EH (cell line): ENCODE results near the gene AKR1B15.
"Not testable (repeated sequence)": the region's sequence is repeated elsewhere in the genome, so short reads cannot be mapped to it uniquely, and the experiment has no call there.

Experiments used
- DNase-seq: peaks from one replicate; pipeline ENCODE4 v3.0.0-alpha.2; 2015; ENCODE audit warnings: low read depth

Gene AKR1B15

GRCh38 chr7:134548877-134549276 is at the start of gene AKR1B15:
TSS of gene AKR1B15 (plus strand) at chr7:134549110. CDS start at chr7:134564620, 15,510 bp downstream.
- DNase-seq = peak; percentile 67

GRCh38 chr7:134500406-134500805 is 48.5 kb upstream of the AKR1B15 start:
- no peak for DNase-seq

GRCh38 chr7:134500982-134501381 is 47.9 kb upstream of the AKR1B15 start:
- DNase-seq = no peak

- DNase-seq = peak; percentile 67
These were observed 46.2 kb upstream of the AKR1B15 start for GRCh38 chr7:134502463-134503371.

GRCh38 chr7:134504660-134505164 is 44.2 kb upstream of the AKR1B15 start:
- DNase-seq = peak; percentile 49

GRCh38 chr7:134505856-134506255 is 43.1 kb upstream of the AKR1B15 start:
- DNase-seq = no peak

- no peak for DNase-seq
These were observed 39.9 kb upstream of the AKR1B15 start for GRCh38 chr7:134509010-134509409.

- DNase-seq = no peak
These were observed 38.3 kb upstream of the AKR1B15 start for GRCh38 chr7:134510646-134511045.

GRCh38 chr7:134512271-134512670 is 36.6 kb upstream of the AKR1B15 start:
- no peak for DNase-seq

GRCh38 chr7:134513169-134513752 is 35.6 kb upstream of the AKR1B15 start:
- peak; percentile 64 for DNase-seq

- peak; percentile 4 for DNase-seq
These were observed 34.8 kb upstream of the AKR1B15 start for GRCh38 chr7:134514106-134514505.

GRCh38 chr7:134514663-134515062 is 34.2 kb upstream of the AKR1B15 start:
- DNase-seq = peak; percentile 81

- peak; percentile 95 for DNase-seq
These were observed 33.1 kb upstream of the AKR1B15 start for GRCh38 chr7:134515569-134516468.

GRCh38 chr7:134520130-134520529 is 28.8 kb upstream of the AKR1B15 start:
- peak; percentile 15 for DNase-seq

GRCh38 chr7:134522601-134523000 is 26.3 kb upstream of the AKR1B15 start:
- DNase-seq = no peak

GRCh38 chr7:134525449-134525848 is 23.5 kb upstream of the AKR1B15 start:
- DNase-seq = not testable (repeated sequence)

GRCh38 chr7:134526552-134527248 is 22.2 kb upstream of the AKR1B15 start:
- DNase-seq = not testable (repeated sequence)

GRCh38 chr7:134527979-134528371 is 20.9 kb upstream of the AKR1B15 start:
- peak; percentile 79 for DNase-seq

GRCh38 chr7:134528749-134529148 is 20.2 kb upstream of the AKR1B15 start:
- no peak for DNase-seq

- DNase-seq = no peak
These were observed 18.4 kb upstream of the AKR1B15 start for GRCh38 chr7:134530460-134530859.

GRCh38 chr7:134532180-134532953 is 16.5 kb upstream of the AKR1B15 start:
- DNase-seq = peak; percentile 7
